ENCODE data around the gene TRIM65.

The TRIM65 gene, protein sequence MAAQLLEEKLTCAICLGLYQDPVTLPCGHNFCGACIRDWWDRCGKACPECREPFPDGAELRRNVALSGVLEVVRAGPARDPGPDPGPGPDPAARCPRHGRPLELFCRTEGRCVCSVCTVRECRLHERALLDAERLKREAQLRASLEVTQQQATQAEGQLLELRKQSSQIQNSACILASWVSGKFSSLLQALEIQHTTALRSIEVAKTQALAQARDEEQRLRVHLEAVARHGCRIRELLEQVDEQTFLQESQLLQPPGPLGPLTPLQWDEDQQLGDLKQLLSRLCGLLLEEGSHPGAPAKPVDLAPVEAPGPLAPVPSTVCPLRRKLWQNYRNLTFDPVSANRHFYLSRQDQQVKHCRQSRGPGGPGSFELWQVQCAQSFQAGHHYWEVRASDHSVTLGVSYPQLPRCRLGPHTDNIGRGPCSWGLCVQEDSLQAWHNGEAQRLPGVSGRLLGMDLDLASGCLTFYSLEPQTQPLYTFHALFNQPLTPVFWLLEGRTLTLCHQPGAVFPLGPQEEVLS

DNA sequence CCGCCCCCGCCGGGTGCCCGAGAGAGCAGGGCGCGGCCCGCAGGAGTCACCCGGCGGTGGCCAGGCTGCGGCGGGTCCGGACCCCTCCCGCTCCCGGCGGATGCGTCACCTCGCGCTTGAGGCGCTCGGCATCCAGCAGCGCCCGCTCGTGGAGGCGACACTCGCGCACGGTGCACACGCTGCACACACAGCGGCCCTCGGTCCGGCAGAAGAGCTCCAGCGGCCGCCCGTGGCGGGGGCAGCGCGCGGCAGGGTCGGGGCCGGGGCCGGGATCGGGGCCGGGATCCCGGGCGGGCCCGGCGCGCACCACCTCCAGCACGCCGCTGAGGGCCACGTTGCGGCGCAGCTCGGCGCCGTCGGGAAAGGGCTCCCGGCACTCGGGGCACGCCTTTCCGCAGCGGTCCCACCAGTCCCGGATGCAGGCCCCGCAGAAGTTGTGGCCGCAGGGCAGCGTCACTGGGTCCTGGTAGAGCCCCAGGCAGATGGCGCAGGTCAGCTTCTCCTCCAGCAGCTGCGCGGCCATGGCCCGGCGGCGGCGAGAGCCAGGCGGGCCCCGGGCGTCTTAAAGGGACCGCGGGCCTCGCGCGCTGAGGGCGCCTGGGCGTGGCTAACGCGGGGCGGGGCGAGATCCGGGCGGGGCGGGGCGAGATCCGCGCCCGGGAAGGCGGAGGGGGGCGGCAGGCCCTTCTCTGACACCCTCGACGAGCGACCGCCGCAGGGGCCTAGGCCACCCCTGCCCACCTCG is at the start of gene TRIM65:
TRIM65 (minus strand) TSS at position 537 of the 745 bp plus-strand sequence; CDS start at position 523, 14 bp downstream.
- DNase-seq, result peak; percentile 64

DNA sequence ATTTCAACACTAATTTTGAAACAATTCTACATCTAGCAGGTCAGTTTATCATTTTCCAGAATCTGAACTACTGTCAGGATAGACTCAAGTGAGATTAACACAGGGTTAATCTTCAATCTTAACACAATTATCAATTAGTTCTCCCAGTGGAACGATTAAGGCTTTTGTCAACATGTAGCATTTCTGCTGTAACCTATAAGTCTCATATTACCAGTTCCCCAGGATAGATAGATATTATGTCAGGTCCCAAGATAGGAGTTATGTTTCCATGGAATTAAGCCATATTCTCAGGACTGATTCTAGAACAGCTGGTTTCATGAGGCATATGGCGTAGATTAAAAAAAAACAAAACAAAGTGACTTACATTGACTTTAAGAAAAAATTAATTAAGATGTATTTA is 48.5 kb upstream of the TRIM65 start:
- no peak for DNase-seq

DNA sequence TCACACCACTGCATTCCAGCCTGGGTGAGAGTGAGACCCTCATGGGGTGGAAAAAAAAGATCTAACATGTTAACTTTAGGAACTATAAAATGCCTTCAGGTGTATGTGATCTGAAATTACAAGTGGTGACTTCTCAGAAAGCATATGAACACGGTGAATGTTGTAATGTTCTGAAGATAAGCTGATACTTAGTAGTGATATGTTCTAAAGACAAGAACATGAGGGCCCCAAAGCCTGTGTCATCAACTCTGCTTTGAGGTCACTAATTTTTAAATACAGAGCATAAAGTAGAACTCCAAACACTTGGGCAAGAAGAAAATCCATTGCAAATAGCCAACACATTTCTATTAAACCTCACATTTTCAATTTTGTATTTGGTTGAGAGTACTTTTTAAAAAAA is 46.7 kb upstream of the TRIM65 start:
- no peak for DNase-seq

DNA sequence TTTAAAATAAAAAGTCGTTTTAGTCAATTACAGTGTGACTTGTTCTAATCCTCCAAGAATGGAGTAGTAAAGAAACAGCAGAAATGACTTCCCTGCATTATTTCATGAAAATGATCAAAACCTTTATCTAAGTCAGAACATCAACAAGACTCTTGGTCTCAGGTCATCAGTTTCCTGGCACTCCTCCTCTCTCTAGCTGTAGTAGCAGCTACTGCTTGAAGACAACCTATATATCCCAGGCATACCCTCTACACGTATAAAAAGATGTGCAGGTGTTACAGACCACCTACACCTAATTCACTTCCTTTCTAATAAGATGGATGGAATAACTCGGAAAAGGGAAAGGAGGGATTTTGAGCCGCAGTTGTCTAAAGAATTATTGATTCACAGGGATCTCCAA is 45.7 kb upstream of the TRIM65 start:
- DNase-seq, result no peak

DNA sequence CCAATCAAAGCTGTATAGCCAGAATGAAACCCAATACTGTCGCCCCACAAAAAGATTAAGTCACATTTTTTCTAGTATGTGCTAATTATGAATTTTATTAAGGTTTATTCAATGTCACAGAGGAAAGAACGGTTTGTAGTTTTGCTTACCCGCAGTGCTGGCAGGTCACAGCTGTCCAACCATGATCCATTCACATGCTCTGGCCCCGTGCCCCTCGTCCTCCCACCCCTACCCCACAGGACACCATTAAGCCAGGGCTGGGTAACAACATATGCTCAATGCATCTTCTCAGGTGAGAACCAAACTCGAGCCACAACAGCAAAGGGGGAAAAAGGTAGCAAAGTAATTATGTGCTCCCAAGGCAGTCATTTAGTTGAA is 44.7 kb upstream of the TRIM65 start:
- no peak for DNase-seq

DNA sequence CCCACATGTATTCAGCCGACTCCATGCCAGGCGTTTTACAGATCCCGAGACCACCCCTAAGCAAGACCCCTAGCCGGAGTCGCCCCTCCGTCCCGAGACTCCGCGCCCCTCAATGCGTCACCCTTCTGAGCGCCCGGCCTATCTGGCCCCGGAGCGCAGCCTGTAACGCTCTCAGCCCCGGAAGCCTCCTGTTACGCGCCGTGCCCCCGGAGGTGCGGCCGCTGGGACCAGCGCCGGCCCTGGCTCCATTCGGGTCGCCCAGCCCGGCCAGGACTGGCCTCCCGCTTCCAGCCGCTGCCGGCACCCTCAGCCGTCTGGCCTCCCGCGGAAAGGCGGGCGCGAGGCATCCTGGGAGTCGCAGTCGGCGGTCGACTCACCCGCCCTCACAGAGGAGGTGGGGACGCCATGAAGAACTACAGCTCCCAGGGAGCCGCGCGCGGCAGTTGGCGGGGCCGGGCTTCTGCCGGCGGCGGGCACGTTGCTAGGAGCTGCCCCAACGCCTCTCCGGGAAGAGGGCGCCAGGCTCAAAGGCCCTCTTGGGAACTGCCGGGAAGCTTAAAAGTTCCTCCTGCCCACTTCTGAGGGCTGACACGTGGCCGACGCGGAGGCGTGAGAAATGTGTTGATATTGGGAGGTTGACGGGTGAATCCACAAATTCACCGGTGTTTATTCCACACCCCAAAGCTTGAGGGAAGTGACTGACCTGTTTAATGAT is 44.1 kb upstream of the TRIM65 start, which contains the start of gene FBF1:
FBF1 (minus strand) TSS at position 316 of the 715 bp plus-strand sequence. CDS start 2,893 bp downstream, outside the sequence.
- peak; percentile 89 for DNase-seq

DNA sequence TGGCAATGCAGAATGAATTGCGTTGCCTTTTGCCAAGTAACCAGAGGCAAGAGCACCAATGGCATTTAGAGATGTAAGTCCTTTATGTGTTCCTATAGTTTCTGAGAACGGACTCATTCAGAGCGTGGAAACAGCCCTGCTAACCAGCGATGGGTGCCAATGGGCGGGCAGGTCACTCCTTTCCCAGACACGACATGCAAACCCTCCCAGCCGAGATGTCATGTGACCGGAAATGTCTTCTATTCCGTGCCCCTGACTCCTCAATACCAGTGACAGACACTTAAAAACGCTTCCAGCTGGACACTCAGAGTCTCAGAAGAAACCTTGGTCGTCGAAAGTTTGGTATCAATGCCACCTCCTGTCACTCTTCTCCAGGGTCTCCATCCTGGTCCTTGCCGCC is 40.9 kb upstream of the TRIM65 start:
- no peak for DNase-seq

DNA sequence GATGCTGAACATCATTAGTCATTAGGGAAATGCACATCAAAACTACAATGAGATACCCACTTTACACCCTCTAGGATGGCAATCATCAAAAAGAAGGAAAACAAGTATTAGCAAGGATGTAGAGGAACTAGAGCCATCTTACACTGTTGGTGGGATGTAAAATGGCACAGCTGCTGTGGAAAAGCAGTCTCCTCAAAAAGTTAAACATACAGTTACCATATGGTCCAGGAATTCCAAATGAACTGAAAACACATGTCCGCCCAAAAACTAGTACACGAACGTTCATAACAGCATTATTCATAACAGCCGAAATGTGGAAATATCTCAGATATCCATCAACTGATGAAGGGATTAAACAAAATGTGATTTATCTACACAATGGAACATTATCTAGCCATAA is 37.1 kb upstream of the TRIM65 start:
- DNase-seq, result no peak

DNA sequence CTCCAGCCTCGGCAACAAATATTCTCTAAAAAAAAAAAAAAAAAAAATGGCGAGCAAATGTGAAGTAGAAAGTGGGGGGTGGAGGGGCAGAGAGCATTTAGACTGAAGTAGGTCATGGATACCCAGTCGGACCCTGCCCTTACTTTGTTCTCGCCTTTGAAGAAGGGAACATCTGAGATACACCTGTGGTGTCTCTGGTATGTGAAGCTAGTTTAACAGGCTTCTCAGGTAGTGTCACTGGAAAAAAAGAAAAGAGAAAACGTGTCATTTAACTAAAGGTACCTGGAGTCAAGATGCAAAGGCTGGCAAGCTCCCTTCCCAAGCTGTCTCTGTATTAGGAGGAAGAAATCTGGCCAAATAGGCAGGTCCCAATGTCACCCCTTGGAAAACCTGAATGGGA is 36.1 kb upstream of the TRIM65 start:
- DNase-seq, result no peak

DNA sequence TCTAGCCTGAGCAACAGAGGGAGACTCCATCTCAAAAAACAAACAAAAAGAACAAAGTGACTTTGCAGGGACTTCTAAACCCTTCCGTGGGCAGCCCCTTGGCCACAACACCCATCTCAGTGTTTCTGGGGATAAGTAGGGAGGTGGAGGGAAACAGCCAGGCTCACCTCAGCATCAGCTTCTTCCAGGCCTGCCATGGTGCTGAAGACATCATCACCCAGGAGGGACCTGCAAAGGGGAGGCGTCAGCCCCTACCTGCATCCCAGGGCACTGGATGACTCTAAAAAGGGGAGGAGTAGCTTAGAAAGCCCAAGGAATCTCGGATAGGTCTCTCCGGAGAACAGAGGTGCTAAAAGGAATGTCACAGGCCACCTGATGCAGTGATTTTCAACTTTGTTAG is 34.3 kb upstream of the TRIM65 start:
- no peak for DNase-seq

DNA sequence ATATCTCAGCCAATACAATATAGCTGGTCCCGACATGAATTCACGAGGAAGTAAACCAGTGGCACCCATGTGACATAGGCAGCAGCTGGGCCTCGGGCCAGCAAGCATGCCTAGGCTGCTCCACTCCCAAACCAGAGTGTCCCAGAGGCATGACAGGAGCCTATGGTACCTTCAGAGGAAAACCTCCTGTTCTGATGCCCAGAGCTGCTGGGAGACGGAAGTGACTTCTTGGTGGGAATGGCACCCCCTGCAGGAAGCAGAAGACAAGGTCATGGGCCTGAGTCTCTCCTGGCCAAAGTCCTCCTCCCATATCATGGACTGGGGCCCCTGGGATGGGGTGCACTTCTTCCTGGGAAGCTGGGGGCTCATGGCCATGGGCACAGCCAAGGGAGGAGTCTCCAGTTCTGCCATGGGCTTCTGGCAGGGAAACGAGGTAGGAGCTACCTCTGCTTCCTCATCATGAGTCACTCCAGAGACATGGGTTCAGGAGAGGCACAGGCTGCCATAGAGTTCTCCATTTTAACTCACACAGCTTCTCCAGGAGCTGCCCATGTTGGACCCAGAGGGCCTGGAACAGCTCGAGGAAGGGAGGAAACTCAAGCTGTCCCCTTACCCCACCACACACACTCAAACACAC is 30.7 kb upstream of the TRIM65 start:
- no peak for DNase-seq

DNA sequence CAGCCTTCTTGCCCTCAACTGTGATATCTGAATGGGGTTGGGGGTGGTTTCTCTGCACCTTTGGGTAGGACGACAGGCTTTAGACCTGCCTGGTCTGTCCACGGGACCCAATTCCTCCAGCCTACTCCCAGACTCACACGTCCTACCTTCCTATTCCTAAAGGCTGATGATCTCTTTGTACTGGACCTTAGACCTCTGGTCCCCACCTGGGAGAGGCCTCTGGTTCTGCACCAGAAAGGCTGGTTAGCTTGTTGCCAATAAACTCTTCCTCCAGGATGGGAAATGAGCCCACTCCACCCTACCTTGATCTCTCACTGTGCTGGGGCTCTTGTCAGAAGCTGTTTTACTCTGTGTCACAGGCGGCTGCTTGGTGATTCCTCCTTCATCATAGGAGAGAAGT is 29.7 kb upstream of the TRIM65 start:
- DNase-seq, result no peak

DNA sequence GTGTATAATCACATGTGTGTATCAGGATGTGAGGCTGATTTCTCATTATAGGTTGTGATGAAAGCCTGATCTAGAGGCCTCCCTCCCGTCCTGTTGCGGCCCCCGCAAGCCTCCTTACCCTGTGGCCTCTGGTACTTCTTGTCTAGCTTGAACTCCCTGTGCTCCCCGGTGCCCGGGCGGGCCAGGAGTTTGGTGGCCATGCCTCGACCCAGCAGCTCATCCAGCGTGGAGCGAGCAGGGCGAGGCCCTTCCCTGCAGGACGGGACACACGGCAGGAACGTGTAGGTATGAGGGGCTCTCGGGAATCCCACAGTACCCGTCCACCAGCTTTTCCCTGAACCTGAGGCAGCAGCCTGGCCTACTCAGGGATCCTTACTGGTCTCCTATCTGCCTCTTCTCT is 29.2 kb upstream of the TRIM65 start:
- no peak for DNase-seq

DNA sequence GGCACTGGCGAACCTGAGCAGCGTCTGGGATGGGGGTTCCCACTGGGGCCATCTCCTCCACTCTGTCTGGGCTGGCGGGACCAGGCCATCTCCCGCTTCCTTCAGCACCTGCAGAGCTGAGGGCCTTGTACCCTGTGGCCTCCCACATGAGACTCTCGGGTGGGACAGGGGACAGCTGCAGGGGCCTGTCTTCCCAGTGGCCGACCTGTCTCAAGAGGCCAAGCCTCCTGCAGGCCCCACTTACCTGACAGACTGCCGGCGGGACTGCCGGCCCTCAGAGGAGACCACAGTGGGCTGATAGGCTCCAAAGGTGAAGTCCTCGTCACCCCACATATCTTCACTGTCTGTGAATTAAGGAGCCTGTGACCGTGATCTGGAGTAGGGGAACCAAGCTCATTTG is 28.4 kb upstream of the TRIM65 start:
- no peak for DNase-seq

DNA sequence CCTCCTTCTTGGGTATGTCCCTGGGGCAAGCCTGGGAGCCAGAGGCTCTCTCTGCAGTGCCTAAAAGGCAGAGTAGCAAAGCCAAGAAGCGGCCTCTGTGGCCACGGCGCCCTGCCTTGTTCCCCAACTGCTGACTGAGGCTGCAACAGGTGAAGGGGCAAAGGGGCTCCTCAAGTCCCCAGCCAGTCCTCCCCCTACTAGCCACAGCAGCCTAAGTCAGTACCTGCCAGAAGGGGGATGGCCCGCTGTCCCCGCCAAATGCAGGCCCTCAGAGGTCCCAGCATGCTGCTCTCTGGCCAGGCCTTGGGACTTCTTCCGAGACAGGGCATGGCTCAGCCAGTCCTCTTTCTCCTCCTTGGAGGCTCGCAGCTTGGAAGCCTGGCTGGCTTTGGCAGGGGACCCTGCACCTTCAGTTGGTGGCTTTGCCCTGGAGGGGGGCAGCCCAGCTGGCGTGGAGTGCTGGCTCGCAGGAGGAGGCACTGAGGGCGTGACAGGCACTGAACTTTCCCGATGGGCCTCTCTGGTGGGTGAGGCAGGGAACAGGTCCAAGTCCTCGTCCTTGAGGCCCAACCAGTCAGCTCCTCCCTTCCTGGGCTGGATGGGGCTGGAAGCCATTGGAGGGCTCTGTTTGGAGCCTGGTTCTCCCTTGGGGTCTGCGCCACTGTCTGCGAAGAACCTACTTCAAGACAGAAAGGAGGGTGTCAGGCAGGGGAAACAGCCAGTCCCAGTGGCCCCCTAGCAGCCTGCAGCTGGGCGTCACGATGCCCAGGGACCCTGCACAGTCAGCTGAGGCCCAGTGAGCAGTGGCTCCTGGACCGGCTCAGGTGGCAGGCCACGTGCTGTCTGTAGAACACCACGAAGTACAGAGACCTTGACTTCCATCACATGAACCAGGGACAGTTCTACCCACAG is 26.5 kb upstream of the TRIM65 start:
- no peak for DNase-seq

DNA sequence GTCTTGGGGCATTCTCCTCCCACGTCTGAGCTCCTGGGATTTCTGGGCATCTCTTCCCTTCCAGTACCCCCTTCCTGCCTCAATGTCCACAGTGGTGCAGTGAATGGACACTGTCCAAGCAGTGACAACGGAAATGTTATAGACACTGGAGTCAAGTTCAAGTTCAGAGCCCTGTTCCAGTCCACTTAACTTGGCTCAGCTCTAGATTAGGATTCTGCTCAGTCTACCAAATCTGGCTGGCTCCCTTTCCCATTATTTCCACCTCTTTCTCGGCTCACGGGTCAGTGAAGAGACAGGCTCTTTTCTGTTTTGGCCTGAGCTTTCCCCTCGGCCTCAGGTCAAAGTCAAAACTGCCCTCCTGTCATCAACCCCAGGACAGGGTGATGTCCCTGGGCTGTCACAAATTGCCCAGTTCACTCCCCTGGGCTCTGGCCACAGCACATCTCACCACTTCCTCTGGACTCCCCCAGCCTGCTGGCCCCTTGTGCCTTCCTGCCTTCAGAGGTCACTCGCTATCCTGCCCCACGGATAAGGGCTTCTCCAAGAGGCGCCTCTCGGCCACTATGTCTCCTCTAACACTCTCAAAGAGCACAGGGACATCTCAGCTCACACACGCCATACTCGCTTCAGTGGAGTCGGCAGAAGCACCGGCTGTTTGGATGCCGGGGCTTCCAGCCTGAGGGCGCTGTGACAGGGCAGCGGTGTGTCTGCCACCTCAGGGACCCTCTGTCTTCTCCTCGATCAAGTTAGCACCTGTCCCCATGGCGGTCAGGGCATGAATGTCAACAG is 25.6 kb upstream of the TRIM65 start:
- DNase-seq, result no peak

DNA sequence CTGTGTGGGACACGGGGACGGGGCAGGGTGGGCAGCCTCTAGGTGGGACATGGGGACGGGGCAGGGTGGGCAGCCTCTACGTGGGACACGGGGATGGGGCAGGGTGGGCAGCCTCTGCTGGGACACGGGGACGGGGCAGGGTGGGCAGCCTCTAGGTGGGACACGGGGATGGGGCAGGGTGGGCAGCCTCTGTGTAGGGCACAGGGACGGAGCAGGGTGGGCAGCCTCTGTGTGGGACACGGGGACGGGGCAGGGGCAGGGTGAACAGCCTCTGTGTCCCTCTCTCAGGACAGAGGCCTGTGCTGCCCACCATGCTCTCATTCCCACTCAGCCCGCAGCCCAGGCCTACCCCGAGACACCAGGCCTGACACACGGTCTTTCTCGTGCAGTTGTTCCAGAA is 24.8 kb upstream of the TRIM65 start:
- no peak for DNase-seq

DNA sequence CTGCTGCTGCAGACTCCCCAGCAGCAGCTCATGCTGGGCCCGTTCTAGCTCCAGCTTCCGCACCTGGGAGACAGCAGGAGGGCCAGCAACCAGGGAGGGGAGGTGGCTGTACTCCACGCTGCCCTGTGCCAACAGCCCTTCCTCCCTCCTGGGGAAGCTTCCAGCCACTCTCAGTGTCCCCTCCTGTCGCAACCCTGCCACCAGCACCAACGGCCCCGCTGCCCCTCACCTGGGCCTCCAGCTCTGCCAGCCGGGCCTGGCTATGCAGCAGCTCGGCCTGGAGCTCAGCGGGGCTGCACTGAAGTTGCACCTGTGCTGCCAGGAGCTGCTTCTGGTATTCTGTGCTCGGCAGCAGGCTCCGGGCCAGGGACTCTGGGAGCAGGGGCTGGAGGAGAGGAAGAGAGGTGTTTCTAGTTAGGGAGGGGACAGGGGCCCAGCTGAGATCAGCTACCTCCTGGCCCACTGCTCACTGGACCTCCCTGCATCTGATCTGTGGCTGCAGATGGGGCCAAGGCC is 23.4 kb upstream of the TRIM65 start:
- DNase-seq, result no peak

DNA sequence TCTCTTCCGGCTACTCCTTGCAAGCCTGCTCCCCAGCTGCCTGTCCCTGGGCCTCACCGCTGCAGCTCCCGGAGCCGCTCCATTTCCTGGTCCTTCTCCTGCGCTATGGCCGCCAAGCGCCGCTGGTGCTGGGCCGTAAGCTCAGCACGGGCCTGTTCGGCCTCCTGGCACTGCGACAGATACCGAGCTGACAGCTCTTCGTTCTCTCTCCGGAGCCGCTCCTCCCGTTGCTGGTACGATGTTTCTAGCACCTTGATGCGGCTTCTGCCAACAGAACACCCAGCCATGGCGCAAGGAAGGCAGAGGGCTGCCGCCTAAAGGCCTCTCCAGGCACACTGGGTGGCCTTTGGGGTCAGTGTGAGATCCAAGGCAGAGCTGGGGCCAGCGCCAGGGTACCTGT is 22.9 kb upstream of the TRIM65 start:
- DNase-seq, result no peak

DNA sequence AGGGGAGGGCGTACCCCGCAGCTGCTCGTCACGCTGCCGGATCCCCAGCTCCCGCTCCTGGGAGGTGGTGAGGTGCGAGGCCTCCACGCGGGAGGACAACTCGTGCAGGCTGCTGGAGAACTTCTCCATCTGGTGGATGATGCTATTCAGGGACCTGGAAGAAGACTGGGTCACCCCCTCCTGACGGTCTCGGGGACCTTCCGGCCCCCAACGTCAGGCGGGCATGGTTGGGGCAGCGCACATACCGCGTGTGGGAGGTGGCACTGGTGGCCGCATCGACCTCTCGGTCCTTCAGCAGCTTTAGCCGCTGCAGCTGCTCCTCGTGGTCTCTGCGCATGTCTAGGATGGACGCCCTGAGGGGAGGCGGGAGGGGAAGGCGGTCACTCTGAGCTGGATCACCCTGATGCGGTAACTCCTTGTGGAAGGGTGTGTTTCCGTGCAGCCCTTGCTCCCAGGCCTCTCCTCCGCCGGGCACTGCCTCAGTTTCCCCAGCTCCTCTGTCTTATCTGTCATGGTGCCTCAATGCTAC is 21.2 kb upstream of the TRIM65 start:
- no peak for DNase-seq

Data from MV-4-11 (cell line).